Glutamatergic neuron (in vitro differentiated cells): ENCODE data around the gene PTPN12. TPM values are rescaled to one million over a fixed set of nuclear protein-coding genes. Genes with fewer than 3 reads are reported as not detected.

ENCODE experiments used
- DNase-seq: peaks from one replicate; pipeline ENCODE4 v3.0.0; 2022
- H3K27ac Mint-ChIP-seq: one replicate; pipeline ENCODE4 v1.8.0; 2020; ENCODE audit warnings: mild to moderate bottlenecking, mixed read lengths, inconsistent platforms; ENCODE audit not compliant: unreplicated experiment
- H3K27me3 Mint-ChIP-seq: one replicate; pipeline ENCODE4 v1.8.0; 2020; ENCODE audit warnings: mild to moderate bottlenecking, moderate library complexity, mixed read lengths, inconsistent platforms; ENCODE audit not compliant: unreplicated experiment
- H3K36me3 Mint-ChIP-seq: one replicate; pipeline ENCODE4 v1.8.0; 2020; ENCODE audit warnings: mild to moderate bottlenecking, mixed read lengths, inconsistent platforms; ENCODE audit not compliant: unreplicated experiment
- H3K4me1 Mint-ChIP-seq: one replicate; pipeline ENCODE4 v1.8.0; 2020; ENCODE audit warnings: mild to moderate bottlenecking, low read depth, mixed read lengths, inconsistent platforms; ENCODE audit not compliant: unreplicated experiment
- H3K4me3 Mint-ChIP-seq: one replicate; pipeline ENCODE4 v1.8.0; 2020; ENCODE audit warnings: mild to moderate bottlenecking, mixed read lengths, inconsistent platforms; ENCODE audit not compliant: unreplicated experiment
- H3K9me3 Mint-ChIP-seq: one replicate; pipeline ENCODE4 v1.8.0; 2020; ENCODE audit warnings: mild to moderate bottlenecking, moderate library complexity, mixed read lengths, inconsistent platforms; ENCODE audit not compliant: unreplicated experiment
- CTCF ChIP-seq: fragments of 200-600 bp; sonication (generic); IDR thresholded peaks from one replicate; pipeline ENCODE4 v1.5.0; 2021; ENCODE audit not compliant: partially characterized antibody, unreplicated experiment
- total RNA-seq: library from RNA; stranded (reverse); fragmentation: NEBNext Ultra II Directional; extraction: Animal tissue kit (Norgen Biotek cat#: 25700); gene quantifications from one replicate; pipeline ENCODE4 v1.2.1, GENCODE V29; 2021; ENCODE audit not compliant: unreplicated experiment

PTPN12 gene
- total RNA-seq, 1 donor from 2014 or later: 106 TPM

- no peak for TF ChIP-seq CTCF
- Mint-ChIP-seq H3K36me3 (peaks cover 4% of the 10 kb centered on the region), H3K27me3 (no peaks in the 10 kb centered on the region), H3K9me3 (peaks cover 2% of the 10 kb centered on the region), H3K4me1 (no peaks in the 10 kb centered on the region), H3K4me3 (no peak overlapping the region), H3K27ac (no peak overlapping the region)
- DNase-seq: no peak
Measured at GRCh38 chr7:77606562-77606961, 69.5 kb downstream of the PTPN12 start.

GRCh38 chr7:77619314-77619713, 82.2 kb downstream of the PTPN12 start:
- H3K4me1 Mint-ChIP-seq: no peaks in the 10 kb centered on the region
- no peak for DNase-seq
- no peak for TF ChIP-seq CTCF
- peaks cover 5% of the 10 kb centered on the region for H3K9me3 Mint-ChIP-seq
- H3K36me3 Mint-ChIP-seq: no peaks in the 10 kb centered on the region
- no peak overlapping the region for H3K4me3 Mint-ChIP-seq
- H3K27me3 Mint-ChIP-seq: peaks cover 2% of the 10 kb centered on the region
- H3K27ac Mint-ChIP-seq: no peak overlapping the region

- Mint-ChIP-seq H3K4me3 (no peak overlapping the region), H3K36me3 (no peaks in the 10 kb centered on the region), H3K9me3 (peaks cover 5% of the 10 kb centered on the region), H3K4me1 (no peaks in the 10 kb centered on the region), H3K27ac (no peak overlapping the region), H3K27me3 (peaks cover 3% of the 10 kb centered on the region)
- TF ChIP-seq CTCF: no peak
- DNase-seq: no peak
Measured at GRCh38 chr7:77626586-77627308, 89.7 kb downstream of the PTPN12 start.

GRCh38 chr7:77627309-77627676, 90.2 kb downstream of the PTPN12 start:
- Mint-ChIP-seq H3K36me3 (no peaks in the 10 kb centered on the region), H3K9me3 (no peaks in the 10 kb centered on the region), H3K27me3 (peaks cover 2% of the 10 kb centered on the region), H3K4me1 (no peaks in the 10 kb centered on the region), H3K4me3 (no peak overlapping the region), H3K27ac (no peak overlapping the region)
- no peak for TF ChIP-seq CTCF
- no peak for DNase-seq

GRCh38 chr7:77629797-77630196, 92.7 kb downstream of the PTPN12 start:
- H3K36me3 Mint-ChIP-seq: no peaks in the 10 kb centered on the region
- no peaks in the 10 kb centered on the region for H3K9me3 Mint-ChIP-seq
- no peak overlapping the region for H3K27ac Mint-ChIP-seq
- no peak for DNase-seq
- no peak overlapping the region for H3K4me3 Mint-ChIP-seq
- H3K4me1 Mint-ChIP-seq: no peaks in the 10 kb centered on the region
- TF ChIP-seq CTCF: no peak
- H3K27me3 Mint-ChIP-seq: no peaks in the 10 kb centered on the region
